ENCODE data around the gene SPOCD1.

- no peak for TF ChIP-seq TCF12 (IDR thresholded peaks at IDR 0.05; ENCODE audit: low read depth)
- no peak for TF ChIP-seq TEAD4 (IDR thresholded peaks at IDR 0.05)
- TF ChIP-seq TAF1 (IDR thresholded peaks at IDR 0.05; ENCODE audit: low read depth) = no peak
- no peak for TF ChIP-seq CEBPB (IDR thresholded peaks at IDR 0.05)
- no peak for TF ChIP-seq CREB1 (IDR thresholded peaks at IDR 0.05; ENCODE audit: low read depth)
- no peak for TF ChIP-seq FOXM1 (IDR thresholded peaks at IDR 0.05; ENCODE audit: borderline replicate concordance, low read depth)
- TF ChIP-seq EP300 (IDR thresholded peaks at IDR 0.05; ENCODE audit: borderline replicate concordance) = no peak
- TF ChIP-seq USF1 (IDR thresholded peaks at IDR 0.05) = no peak
- no peak for TF ChIP-seq REST (IDR thresholded peaks at IDR 0.05; ENCODE audit: low read depth)
- TF ChIP-seq MAX (IDR thresholded peaks at IDR 0.05) = no peak
- no peak for TF ChIP-seq RAD21 (IDR thresholded peaks at IDR 0.05; ENCODE audit: low read depth)
- peak; percentile 50; the same call in 1 of the 2 replicates for TF ChIP-seq NFIC (IDR thresholded peaks at IDR 0.05)
- TF ChIP-seq YY1 (IDR thresholded peaks at IDR 0.05; ENCODE audit: low read depth) = no peak
These were observed 19.8 kb downstream of the SPOCD1 start for GRCh38 chr1:31795801-31796621.

Data from Ishikawa (cell line).